Measurements from ENCODE around the gene RCC1. TPM values are rescaled to one million over a fixed set of nuclear protein-coding genes. Genes with fewer than 3 reads are reported as not detected.
A peak's percentile ranks its signal among the peaks of the same experiment; 100 is the strongest.
"Not testable (repeated sequence)": the region's sequence is repeated elsewhere in the genome, so short reads cannot be mapped to it uniquely, and the experiment has no call there.

RCC1 gene
- total RNA-seq, 1 experiment from 2014 or later, result 103 TPM

DNA sequence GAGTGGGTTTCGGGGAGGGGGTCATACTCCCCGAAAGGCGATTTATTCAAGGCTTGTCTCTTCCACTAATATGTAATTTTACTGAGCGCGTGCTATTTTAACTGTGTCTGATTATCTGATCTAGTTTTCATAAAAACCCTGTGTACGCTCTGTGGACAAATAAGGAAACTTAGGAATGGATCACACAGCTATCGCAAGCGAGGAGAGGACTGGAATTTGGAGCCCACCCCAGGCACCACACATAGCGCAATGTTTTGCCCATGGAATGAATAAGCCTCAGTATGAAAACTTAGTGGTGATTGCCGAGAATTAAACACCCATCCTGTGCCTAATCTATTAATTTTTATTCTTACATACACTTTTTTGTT is 76.4 kb downstream of the RCC1 start:
- DNase-seq (ENCODE audit: low spot score) (no peak), ATAC-seq (peak; percentile 1; the same call in 1 of the 2 replicates)
- peaks cover 24% of the 10 kb centered on the region for H3K4me1 Mint-ChIP-seq
- peak overlapping the region; percentile 92 for H3K4me3 Mint-ChIP-seq
- no peaks in the 10 kb centered on the region for H3K9me3 Mint-ChIP-seq
- H3K36me3 Mint-ChIP-seq, result peaks cover 40% of the 10 kb centered on the region
- no peaks in the 10 kb centered on the region for H3K27me3 Mint-ChIP-seq (ENCODE audit: low read depth)
- CTCF ChIA-PET, result interaction anchor here (0.5 to 2.4 kb wide), 10 partner anchors 11 to 334 kb away, joined by 3 to 19 read pairs (median 3); partner anchors contain the start of genes TRNAU1AP and YTHDF2
- TF ChIP-seq, protein P1, sequence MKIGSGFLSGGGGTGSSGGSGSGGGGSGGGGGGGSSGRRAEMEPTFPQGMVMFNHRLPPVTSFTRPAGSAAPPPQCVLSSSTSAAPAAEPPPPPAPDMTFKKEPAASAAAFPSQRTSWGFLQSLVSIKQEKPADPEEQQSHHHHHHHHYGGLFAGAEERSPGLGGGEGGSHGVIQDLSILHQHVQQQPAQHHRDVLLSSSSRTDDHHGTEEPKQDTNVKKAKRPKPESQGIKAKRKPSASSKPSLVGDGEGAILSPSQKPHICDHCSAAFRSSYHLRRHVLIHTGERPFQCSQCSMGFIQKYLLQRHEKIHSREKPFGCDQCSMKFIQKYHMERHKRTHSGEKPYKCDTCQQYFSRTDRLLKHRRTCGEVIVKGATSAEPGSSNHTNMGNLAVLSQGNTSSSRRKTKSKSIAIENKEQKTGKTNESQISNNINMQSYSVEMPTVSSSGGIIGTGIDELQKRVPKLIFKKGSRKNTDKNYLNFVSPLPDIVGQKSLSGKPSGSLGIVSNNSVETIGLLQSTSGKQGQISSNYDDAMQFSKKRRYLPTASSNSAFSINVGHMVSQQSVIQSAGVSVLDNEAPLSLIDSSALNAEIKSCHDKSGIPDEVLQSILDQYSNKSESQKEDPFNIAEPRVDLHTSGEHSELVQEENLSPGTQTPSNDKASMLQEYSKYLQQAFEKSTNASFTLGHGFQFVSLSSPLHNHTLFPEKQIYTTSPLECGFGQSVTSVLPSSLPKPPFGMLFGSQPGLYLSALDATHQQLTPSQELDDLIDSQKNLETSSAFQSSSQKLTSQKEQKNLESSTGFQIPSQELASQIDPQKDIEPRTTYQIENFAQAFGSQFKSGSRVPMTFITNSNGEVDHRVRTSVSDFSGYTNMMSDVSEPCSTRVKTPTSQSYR (CRISPR knock-in tag; IDR thresholded peaks at IDR 0.05), result no peak
- TF ChIP-seq, protein P2, sequence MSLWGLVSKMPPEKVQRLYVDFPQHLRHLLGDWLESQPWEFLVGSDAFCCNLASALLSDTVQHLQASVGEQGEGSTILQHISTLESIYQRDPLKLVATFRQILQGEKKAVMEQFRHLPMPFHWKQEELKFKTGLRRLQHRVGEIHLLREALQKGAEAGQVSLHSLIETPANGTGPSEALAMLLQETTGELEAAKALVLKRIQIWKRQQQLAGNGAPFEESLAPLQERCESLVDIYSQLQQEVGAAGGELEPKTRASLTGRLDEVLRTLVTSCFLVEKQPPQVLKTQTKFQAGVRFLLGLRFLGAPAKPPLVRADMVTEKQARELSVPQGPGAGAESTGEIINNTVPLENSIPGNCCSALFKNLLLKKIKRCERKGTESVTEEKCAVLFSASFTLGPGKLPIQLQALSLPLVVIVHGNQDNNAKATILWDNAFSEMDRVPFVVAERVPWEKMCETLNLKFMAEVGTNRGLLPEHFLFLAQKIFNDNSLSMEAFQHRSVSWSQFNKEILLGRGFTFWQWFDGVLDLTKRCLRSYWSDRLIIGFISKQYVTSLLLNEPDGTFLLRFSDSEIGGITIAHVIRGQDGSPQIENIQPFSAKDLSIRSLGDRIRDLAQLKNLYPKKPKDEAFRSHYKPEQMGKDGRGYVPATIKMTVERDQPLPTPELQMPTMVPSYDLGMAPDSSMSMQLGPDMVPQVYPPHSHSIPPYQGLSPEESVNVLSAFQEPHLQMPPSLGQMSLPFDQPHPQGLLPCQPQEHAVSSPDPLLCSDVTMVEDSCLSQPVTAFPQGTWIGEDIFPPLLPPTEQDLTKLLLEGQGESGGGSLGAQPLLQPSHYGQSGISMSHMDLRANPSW (CRISPR knock-in tag; conservative IDR thresholded peaks at IDR 0.05; ENCODE audit: low read depth), result no peak
- TF ChIP-seq TP53 (CRISPR knock-in tag; IDR thresholded peaks at IDR 0.05) (no peak), IRF2 (CRISPR knock-in tag; IDR thresholded peaks at IDR 0.05; ENCODE audit: borderline replicate concordance, low read depth) (no peak), ZNF423 (CRISPR knock-in tag; IDR thresholded peaks at IDR 0.05) (no peak), FOXJ3 (CRISPR knock-in tag; IDR thresholded peaks at IDR 0.05; ENCODE audit: borderline replicate concordance) (no peak), FOXP1 (CRISPR knock-in tag; IDR thresholded peaks at IDR 0.05; ENCODE audit: borderline replicate concordance) (no peak)
- TF ChIP-seq, protein P3, sequence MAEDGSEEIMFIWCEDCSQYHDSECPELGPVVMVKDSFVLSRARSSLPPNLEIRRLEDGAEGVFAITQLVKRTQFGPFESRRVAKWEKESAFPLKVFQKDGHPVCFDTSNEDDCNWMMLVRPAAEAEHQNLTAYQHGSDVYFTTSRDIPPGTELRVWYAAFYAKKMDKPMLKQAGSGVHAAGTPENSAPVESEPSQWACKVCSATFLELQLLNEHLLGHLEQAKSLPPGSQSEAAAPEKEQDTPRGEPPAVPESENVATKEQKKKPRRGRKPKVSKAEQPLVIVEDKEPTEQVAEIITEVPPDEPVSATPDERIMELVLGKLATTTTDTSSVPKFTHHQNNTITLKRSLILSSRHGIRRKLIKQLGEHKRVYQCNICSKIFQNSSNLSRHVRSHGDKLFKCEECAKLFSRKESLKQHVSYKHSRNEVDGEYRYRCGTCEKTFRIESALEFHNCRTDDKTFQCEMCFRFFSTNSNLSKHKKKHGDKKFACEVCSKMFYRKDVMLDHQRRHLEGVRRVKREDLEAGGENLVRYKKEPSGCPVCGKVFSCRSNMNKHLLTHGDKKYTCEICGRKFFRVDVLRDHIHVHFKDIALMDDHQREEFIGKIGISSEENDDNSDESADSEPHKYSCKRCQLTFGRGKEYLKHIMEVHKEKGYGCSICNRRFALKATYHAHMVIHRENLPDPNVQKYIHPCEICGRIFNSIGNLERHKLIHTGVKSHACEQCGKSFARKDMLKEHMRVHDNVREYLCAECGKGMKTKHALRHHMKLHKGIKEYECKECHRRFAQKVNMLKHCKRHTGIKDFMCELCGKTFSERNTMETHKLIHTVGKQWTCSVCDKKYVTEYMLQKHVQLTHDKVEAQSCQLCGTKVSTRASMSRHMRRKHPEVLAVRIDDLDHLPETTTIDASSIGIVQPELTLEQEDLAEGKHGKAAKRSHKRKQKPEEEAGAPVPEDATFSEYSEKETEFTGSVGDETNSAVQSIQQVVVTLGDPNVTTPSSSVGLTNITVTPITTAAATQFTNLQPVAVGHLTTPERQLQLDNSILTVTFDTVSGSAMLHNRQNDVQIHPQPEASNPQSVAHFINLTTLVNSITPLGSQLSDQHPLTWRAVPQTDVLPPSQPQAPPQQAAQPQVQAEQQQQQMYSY (CRISPR knock-in tag; IDR thresholded peaks at IDR 0.05), result no peak
- POLR2A ChIA-PET, result interaction anchor here (0.6 to 2.6 kb wide), 28 partner anchors 8 to 599 kb away, joined by 3 to 22 read pairs (median 6); partner anchors contain the start of genes ATP5IF1, MED18, OPRD1 and PHACTR4
- H3K27ac Mint-ChIP-seq, result peak overlapping the region; percentile 65; the same call in 1 of the 2 replicates

DNA sequence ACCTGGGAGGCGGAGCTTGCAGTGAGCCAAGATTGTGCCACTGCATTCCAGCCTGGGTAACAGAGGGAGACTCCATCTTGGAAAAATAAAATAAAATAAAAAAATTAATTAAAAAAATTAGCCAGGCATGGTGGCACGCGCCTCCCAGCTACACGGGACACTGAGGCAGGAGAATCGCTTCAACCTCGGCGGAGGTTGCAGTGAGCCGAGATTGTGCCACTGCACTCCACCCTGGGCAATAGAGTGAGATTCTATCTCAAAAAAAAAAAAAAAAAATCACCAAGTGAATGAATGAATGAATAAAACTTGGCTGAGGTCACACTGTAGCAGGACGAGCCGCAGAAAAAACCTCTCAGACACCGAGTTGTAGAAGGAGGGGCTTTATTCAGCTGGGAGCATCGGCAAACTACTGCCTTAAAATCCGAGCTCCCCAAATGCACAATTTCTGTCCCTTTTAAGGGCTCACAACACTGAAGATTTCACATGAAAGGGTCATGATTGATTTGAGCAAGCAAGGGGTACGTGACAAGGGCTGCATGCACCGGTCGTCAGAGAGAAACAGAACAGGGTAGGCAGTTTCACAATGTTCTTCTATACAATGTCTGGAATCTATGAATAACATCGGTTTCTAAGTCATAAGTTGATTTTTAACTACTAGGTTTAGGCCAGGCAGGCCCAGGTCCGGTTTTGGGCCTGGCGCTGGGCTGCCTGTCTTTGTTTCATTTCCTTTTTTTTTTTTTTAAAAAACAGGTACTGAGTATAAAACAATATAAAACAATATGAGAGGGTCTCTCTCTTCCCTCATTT is 80.9 kb downstream of the RCC1 start:
- CTCF ChIA-PET; ATAC-seq; DNase-seq (ENCODE audit: low spot score); H3K9me3 Mint-ChIP-seq; H3K27ac Mint-ChIP-seq; POLR2A ChIA-PET; H3K36me3 Mint-ChIP-seq; H3K4me3 Mint-ChIP-seq; H3K27me3 Mint-ChIP-seq (ENCODE audit: low read depth): not testable (repeated sequence)
- peaks cover 17% of the 10 kb centered on the region for H3K4me1 Mint-ChIP-seq

Other genes starting within 250 kb of the RCC1 start
- 22.3 to 38.1 TPM (median 23.3 TPM) in 3 replicates for gene SESN2, start 246.5 kb upstream of the RCC1 start, total RNA-seq (2021)
- 15.1 to 17.9 TPM (median 15.2 TPM) in 3 replicates for gene MED18, start 177.0 kb upstream of the RCC1 start, total RNA-seq (2021)
- 49.2 to 52.9 TPM (median 50.9 TPM) in 3 replicates for gene PHACTR4, start 136.3 kb upstream of the RCC1 start, total RNA-seq (2021)
- gene TRNAU1AP, start 47.0 kb downstream of the RCC1 start, total RNA-seq (2021), result 30.4 to 40.6 TPM (median 34.0 TPM) in 3 replicates
- gene RAB42, start 86.2 kb downstream of the RCC1 start, total RNA-seq (2021), result 8.9 to 12.6 TPM (median 10.1 TPM) in 3 replicates
- 18.6 to 23.3 TPM (median 22.1 TPM) in 3 replicates for gene TAF12, start 137.0 kb downstream of the RCC1 start, total RNA-seq (2021)
- not detected in 3 replicates for gene RNU11, start 142.6 kb downstream of the RCC1 start, total RNA-seq (2021)
- gene GMEB1, start 162.7 kb downstream of the RCC1 start, total RNA-seq (2021), result 25.4 to 29.4 TPM (median 26.4 TPM) in 3 replicates
- 111 to 126 TPM (median 114 TPM) in 3 replicates for gene YTHDF2, start 230.9 kb downstream of the RCC1 start, total RNA-seq (2021)